ENCODE data around the gene MTHFSD.

MTHFSD gene

DNA sequence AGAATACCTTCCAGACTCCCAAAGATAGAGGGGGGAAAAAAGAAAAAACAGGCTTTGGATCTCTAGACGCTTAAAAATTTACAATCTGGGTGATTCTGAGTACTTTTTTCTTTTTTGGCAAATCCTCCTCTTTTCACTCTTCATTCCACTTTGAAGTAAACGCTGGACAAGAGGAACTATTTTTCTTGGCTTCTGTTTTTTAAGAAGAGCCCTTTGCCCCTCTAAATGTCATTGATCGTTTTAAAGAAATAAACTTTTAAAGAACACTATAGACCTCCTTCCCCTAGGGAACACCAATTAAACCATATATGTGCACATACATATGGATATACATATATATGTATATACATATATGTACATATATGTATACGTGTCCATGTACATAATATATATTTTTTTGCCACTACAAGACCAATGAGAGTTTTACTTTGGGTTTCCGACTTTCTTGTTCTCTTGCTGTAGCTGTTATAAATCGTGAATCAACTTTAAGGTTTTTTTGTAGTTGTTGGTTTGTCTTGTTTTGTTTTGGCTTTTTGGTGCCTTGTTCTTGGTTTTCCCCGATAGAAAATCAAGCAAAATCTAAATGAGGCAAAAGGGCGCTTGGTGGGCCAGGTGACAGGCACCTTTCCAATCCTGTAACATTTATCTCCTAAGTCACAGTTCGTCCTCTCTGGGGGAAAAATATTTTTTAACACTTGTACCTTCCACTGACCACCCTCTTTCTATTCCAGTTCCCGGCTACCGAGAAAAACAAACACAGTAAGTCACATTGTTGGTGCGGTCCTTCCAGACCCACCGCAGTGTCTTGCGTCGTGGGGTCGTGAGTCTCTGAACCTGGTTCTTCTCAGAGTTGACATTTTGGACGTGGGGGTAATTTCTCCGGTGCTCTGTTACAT is 40.3 kb downstream of the MTHFSD start:
- no peak for DNase-seq (ENCODE audit: low read depth)

DNA sequence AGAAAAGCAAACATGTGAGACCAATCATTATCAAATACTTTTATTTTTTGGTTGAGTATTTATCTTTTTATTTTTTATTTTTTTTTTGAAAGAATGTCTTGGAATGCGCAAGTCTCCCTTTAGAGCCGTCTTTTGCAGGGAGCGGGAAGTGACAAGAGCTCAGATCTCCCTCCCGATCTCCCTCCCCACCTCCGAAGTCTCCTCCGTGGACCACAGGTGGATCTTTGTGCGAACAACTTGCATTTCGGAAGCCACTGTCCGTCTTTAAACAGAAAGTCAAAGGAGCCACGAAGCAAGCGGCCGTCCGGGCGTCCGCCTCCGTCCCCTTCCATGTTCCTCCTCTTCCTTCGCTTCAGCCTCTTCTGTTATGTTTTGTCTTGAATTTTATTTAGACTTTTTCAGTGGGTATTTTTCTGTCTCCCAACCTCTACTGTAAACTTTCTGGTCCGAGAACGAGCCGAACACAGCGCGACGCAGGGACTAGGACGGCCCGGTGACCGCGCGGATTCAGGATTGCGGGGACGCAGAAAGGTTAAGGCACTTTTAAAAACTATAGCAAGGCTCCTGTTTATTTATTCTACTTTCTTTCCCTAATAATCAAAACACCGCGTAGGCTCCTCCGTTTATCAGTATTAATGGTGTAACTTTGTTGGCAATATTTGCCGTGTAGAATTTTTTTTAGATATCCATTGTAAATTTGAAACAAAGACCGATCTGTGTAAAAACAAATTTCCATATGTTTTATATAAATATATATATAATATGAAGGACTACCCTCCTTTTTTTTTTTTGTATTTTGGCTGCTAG is 41.4 kb downstream of the MTHFSD start:
- no peak for DNase-seq (ENCODE audit: low read depth)

DNA sequence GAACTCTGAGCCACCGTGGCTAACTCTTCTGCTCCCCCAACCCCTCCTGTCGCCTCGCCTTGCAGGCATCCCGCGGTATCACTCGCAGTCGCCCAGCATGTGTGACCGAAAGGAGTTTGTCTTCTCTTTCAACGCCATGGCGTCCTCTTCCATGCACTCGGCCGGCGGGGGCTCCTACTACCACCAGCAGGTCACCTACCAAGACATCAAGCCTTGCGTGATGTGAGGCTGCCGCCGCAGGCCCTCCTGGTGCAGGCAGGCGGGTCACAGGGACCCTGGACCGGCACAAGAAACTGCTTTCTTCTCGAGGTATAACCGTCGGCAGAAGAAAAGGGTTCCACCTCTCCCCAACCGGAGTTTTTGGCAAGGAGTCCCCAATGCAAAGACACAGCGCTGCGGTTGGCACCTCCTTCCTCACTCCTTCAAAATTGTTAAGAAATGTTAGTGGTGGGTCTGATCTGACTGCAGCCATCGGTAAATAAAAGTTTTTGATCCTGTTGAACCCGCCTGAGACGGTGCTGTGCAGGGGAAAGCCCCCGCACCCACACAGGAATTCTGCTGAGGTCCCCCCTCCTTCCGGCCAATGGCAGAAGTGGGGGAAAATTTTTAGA is 42.1 kb downstream of the MTHFSD start:
- DNase-seq (ENCODE audit: low read depth) = no peak

DNA sequence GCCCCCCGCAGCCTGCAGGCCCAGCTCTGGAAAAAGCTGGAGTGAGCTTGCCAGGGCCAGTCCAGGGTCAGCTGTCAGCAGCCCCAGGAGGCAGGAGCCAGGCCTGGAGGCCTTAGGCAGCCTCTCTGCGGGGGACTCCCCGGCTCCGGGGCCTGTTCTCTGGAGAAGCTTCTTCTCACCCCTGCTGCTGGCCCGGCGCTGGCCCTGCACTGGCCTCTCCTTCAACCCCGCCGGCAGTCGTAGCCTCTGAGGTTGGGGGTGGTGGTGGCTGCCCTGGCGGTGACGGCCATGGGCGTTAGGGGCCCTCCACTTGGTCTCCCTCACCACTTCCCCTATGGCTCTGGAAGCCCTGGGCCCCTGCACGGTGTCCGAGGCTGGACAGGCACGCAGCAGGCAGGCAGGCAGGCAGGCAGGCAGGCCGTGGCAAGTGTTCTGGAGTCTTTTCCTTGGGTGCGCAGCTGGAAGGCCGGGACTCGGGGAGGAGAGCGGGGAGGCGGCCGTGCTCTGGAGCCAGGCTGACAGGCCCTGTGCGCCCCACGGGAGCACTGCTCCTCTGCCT is 42.7 kb downstream of the MTHFSD start:
- DNase-seq (ENCODE audit: low read depth) = no peak

DNA sequence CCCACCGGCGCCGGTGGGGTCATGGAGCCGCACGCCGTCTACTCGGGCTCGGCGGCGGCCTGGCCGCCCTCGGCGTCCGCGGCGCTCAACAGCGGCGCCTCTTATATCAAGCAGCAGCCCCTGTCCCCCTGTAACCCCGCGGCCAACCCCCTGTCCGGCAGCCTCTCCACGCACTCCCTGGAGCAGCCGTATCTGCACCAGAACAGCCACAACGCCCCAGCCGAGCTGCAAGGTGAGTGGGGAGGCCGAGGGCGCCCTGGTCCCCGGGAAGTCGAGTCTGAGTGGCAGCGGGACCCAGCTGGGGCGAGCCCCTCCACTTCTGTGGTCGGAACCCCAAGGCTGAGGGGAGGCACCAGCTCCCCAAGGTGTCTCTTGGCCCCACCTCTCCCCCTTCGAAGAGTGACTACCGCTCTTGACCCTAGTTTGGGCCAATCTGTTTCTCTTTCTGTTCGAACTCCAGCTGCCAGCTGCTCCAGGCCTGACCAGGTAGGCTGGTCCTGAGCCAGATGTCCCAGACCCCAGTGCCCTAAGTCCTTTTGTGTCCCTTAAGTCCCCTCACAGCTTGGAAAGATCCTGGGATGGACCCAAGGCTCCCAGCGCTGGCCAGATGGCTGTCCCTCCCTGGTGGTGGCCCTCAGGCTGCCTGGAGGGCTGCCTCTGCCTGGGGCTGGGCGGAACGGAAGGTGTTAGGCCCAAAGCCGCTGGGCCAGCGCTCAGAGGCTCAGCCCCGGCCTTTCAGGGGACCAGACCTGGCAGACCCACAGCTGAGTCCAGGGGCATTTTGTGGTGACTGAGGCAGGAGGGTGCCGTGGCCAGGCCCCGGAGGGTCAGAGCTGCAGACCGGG is 43.5 kb downstream of the MTHFSD start:
- no peak for DNase-seq (ENCODE audit: low read depth)

DNA sequence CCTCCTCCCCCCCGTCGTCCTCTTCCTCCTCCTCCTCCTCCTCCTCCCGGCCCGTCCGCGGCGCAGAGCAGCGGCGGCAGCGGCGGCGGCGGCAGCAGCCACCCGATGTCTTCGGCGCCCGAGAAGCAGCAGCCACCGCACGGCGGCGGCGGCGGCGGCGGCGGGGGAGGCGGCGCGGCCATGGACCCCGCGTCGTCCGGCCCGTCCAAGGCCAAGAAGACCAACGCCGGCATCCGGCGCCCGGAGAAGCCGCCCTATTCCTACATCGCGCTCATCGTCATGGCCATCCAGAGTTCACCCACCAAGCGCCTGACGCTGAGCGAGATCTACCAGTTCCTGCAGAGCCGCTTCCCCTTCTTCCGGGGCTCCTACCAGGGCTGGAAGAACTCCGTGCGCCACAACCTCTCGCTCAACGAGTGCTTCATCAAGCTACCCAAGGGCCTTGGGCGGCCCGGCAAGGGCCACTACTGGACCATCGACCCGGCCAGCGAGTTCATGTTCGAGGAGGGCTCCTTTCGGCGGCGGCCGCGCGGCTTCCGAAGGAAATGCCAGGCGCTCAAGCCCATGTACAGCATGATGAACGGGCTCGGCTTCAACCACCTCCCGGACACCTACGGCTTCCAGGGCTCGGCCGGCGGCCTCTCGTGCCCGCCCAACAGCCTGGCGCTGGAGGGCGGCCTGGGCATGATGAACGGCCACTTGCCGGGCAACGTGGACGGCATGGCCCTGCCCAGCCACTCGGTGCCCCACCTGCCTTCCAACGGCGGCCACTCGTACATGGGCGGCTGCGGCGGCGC is 44.4 kb downstream of the MTHFSD start, which contains the start of gene FOXF1:
FOXF1 (plus strand) TSS at position 63 of the 797 bp plus-strand sequence; CDS start at position 106, 43 bp downstream.
- no peak for DNase-seq (ENCODE audit: low read depth)

DNA sequence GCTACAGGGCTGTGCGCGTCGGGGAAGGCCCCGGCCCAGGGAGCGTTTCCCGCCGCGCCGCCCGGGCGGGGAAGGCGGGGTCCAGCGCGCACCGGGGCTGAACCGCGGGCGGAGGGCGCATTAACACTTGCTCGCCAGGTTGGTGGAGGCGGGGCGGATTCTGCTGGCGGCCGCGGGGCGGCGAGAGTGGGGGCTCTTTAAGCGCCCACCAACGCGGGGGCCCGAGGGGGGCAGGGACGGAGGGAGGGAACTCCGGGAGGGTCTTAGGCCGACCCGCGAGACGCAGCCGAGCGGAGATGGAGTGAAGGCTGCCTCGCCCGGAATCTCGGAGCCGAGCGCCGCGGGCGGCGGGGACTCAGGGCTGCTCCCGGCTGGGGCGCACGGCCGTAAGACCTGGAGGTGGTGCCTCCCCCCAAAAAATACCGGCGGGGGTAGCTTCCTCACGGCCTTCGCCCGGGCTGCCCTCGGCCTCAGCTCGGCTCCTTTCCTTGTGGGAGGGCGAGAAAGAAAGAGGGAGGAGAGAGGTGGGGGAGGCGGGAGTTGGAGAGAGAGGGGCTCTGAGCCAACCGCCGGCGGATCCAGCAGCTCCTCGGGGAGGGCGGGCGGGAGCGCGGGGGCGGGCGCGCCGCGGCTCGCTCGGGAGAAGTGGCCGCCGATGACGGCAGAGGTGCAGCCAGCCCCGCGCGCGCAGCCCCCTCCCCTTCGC is 45.1 kb downstream of the MTHFSD start:
- no peak for DNase-seq (ENCODE audit: low read depth)

DNA sequence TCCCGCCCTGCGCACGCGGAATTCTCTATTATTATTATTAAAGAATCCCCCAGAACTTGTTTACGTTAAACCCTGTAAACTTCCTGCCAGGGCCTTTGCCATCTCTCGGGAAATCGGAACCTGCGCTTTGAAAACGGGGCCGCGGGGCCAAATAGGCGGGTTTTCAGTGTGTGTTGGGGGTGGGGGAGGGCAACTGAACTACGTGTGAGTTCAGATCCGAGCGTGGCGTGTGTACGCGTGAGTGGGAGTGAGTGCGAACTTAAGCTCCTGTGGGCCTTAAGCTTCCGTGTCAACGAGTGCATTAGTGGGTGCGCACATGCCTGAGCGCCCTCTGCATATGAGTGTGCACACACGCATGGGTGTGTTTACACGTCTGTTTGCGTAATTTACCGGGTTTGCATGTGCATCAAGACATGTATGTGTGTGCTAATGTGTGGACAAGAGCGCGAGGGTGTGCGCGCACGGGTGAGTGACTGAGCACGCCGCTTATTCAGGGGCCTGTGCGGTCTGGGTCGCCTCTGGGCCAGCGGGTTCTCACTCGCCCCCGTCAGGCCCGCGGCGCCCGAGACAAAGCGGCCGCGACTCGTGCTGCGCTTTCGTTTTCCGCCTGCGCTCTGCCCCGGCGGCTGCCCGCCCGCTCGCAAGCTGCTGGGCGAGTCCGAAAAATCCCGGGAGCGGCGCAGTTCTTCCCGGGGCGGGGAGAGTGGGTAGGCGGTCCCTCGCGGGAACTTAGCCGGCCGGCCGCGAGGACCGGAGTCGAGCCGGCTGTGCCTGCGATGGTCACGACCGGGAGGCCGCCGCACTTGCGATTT is 45.9 kb downstream of the MTHFSD start:
- no peak for DNase-seq (ENCODE audit: low read depth)

DNA sequence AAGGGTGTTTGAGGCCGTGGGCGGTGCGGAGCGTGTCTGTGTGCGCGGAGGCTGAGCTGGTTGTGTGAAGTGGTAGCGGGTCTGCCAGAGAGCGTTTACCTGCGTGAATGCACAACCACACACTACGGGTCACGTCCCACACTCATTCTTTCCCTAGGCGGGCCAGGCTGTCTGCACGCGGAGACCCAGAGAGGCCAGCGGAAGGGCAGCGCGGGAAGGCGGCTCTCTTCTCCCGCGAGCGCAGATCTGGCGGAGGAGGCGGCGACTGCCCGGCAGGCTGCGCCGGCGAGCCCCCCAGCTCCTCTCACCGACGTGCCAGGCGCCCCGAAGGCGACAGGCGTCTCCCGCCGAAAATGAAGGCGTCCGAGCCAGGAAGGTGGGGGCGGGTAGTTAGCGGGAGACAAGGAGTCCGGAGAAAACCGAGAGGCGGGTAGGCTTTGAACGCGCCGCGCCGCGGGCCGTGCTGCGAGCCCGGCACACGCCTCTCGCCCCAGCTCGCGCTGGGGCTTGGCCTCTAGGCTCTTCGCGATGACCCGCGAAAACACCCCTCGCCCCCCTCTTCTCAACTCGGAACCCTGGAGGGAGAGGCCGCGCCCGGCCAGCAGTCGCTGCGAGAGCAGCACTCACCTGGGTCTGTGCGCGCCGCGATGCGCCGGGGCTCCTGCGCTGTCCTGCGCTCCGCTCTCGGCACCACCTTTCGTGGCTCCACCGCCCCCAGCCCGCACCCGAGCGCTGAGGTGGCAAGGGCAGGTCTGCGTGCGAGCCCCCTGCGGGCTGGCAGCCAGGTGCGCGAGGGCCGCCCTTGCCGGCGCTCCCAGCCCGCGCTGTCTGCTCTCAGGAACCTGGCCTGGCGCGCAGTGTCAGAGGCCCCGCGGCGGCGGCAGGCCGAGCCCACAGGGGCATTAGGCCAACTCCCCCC is 46.7 kb downstream of the MTHFSD start:
- no peak for DNase-seq (ENCODE audit: low read depth)

DNA sequence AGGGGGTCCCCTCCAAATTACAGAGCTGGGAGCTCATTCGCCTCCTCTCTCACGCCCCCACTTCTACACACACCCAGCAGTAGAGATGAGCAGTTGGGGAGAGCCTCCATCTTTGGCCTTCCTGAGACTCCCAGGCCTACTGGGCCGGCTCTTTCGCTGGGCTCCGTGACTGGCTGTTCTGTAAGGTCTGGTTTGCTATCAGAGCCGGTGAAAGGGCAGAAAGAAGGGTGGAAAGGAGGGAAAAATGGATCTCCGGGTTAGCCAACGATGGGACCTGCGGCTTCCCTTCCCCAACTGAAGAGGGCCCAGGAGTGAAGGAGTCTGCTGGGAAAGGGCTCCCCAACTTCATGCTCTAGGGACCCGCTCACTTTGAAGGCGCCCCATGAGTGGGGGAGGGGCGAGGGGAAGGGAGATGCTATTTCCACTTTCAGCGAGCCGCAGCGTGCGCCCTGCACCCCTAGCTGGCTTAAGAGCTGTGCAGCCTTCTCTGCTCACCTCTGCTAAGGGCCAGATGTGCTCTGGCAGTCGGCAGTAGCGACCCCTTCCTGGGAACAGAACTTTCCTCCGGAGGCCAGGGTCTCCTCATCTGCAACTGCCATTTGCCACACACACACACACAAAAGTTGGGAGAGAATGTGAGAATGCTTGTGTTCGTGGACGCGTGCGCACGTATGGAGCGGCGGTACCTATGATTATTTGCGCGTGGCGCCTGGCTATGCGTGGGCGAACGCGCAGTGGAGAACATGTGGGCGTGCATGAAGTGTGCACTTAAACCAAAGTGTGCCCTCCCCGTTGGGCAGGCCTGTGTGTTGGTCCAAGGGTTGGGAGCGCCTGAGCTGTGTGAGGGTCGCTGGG is 47.6 kb downstream of the MTHFSD start:
- DNase-seq (ENCODE audit: low read depth) = no peak

DNA sequence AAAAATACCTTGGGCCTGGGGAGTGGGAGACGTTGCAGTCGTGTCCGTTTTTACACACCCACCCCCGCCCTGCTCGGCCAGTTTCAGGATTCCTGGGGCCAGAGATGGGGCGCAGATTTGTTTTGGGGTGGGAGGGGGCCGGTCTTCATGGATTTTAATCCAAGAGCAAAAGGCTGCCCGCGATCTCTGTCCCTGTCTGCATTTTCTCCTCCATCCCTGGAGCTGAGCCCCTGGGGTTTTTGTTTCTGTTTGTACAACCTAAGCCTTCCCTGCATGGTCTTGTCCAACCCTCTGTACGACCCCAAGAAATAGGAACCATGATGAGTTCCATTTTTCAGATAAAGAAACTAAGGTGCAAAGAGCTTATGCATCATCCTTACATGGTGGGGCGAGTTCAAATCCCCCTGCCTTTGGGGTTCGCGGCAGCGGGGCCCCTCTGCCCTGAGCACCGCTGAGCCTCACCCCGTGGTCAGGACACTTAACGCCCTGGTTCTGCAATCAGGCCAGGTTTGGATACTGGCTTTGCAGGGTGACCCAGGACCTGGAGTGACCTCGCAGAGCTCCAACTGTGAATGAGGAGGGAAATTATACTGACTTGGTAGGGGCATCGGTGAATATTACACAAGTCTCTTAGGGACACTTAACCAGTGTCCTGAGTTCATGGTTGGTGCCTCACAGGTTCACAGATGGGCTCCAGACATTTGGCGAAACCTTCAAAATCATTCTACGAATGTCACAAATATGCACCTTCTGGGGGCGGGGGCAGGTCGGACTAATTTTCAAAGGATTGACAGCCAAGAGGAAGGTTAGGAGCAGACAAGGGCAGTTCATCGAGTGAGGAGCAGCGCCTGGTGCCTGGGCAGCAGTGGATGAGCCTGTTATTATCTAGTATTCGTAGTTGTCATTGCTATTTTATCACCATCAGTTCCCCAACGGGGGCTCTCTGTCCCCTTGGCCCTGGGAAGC is 48.9 kb downstream of the MTHFSD start:
- no peak for DNase-seq (ENCODE audit: low read depth)

DNA sequence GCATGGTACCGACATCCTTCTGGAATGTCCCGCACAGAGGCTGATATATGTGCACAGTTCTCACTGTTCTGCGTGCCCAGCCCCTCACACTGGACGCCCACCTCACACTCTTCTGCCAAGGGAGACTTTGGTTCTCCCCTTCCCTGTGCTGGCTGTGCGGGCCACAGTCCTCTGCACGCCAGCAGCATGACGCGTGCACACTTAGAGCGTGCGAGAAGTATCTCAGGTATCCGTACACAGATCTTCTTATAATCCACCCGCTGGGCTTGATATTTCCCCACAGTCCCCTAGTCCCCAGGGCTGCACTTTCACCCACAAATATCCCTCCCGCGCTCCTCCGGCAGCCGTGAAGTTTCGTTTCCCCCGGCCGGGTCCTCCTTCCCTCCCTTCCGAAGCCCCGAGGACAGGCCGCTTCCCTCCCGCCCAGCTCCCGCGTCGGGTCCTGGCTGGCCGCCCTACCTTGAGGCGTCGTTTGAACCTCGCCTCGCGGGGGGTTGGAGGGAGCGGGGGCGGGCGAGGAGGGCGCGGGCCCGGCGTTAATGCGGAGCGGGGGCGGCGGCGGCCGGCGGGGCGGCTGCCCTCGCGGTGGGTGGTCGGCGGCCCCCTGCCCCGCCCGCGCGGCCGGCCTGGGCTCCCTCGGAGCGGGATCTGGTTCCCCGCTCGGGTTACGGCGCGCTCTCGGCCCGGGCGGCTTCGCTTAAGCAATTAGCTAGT is 49.7 kb downstream of the MTHFSD start:
- DNase-seq (ENCODE audit: low read depth) = no peak

DNA sequence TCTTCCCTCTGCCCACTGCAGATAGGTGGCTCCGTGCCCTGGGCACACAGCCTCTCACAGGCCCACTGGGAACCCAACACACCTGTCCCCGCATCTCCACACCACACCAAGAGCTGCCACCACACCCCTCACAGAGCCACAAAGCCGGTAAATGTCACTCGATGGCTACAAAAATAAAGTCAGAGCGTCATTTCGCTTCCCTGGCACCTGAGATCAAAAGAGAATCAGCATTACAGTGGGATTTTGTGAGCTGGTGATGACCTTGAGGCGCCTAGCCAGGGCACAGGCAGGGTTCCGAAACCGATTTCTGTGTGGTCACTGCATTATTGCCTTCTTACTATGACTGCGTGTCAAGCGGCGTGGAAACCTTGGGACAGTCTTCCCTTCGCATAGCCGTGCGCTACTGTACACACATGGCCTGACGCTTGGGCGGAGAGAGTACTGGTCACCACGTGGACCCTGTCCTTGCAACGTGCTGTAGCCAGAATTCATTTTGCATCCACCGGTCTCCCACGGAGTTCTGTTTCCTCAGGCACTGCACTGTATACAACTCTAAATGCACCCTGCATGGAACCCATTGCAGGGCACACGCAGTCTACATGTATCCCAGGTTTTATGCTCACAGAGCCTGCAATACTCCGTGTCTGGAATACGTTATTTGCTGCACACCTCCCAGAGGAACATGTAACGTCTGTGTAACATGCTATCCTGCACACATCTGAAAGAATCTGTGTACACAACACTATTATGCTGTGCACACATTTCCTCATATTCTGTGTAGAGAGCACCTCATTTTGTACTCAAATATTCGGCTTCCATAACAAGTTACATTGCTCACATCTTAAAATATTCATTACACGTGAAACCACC is 50.5 kb downstream of the MTHFSD start:
- no peak for DNase-seq (ENCODE audit: low read depth)

DNA sequence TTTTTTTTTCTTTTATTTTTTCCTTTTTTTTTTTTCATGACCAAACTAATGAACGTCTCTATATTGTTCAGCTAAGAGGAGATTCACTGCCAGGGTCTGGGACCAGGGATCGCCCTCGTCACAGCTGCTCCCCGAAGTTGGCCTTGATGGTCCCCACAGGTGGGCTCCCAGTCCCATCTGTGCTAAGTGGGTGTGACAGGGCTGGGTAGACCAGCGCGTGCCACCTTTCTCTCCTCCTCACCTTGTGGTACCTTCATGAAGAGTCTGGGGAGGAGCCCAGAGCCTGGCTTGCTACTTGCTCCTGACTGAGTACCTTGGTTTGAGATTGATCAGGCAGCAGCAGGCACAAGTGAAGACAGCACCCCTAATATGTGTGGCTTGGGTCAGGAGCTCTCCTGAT is 51.2 kb downstream of the MTHFSD start:
- no peak for DNase-seq (ENCODE audit: low read depth)
